ENCODE data around the gene TJP2. TPM values are rescaled to one million over a fixed set of nuclear protein-coding genes. Genes with fewer than 3 reads are reported as not detected.

Gene TJP2
- total RNA-seq, 1 donor from 2014 or later, result 6.0 TPM

DNA sequence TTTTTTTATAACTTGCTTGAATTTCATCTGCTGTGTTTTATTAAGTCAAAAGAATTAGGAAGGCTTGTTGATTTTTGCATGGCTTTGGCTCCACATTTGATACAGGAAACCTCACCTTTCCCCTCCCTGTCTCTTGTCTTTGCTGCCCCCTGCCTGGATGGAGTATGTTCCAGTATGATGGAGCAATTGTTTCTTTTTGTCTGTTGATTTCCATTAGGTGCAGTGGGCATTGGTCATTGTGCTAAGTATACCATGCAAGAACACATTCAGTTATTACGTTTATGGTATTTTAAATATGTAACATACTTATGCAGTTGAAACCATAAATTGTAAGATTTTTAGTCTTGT, 19.6 kb downstream of the TJP2 start:
- no peak overlapping the region for H3K4me3 Mint-ChIP-seq (ENCODE audit: unreplicated experiment)
- H3K4me1 Mint-ChIP-seq (ENCODE audit: low read depth, unreplicated experiment), result no peaks in the 10 kb centered on the region
- no peaks in the 10 kb centered on the region for H3K27me3 Mint-ChIP-seq (ENCODE audit: unreplicated experiment)
- no peak for DNase-seq
- TF ChIP-seq, protein P1, sequence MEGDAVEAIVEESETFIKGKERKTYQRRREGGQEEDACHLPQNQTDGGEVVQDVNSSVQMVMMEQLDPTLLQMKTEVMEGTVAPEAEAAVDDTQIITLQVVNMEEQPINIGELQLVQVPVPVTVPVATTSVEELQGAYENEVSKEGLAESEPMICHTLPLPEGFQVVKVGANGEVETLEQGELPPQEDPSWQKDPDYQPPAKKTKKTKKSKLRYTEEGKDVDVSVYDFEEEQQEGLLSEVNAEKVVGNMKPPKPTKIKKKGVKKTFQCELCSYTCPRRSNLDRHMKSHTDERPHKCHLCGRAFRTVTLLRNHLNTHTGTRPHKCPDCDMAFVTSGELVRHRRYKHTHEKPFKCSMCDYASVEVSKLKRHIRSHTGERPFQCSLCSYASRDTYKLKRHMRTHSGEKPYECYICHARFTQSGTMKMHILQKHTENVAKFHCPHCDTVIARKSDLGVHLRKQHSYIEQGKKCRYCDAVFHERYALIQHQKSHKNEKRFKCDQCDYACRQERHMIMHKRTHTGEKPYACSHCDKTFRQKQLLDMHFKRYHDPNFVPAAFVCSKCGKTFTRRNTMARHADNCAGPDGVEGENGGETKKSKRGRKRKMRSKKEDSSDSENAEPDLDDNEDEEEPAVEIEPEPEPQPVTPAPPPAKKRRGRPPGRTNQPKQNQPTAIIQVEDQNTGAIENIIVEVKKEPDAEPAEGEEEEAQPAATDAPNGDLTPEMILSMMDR (IDR thresholded peaks at IDR 0.05; ENCODE audit: partially characterized antibody, unreplicated experiment), result no peak
- H3K36me3 Mint-ChIP-seq (ENCODE audit: unreplicated experiment), result no peaks in the 10 kb centered on the region
- no peaks in the 10 kb centered on the region for H3K9me3 Mint-ChIP-seq (ENCODE audit: unreplicated experiment)
- H3K27ac Mint-ChIP-seq (ENCODE audit: unreplicated experiment), result no peak overlapping the region

DNA sequence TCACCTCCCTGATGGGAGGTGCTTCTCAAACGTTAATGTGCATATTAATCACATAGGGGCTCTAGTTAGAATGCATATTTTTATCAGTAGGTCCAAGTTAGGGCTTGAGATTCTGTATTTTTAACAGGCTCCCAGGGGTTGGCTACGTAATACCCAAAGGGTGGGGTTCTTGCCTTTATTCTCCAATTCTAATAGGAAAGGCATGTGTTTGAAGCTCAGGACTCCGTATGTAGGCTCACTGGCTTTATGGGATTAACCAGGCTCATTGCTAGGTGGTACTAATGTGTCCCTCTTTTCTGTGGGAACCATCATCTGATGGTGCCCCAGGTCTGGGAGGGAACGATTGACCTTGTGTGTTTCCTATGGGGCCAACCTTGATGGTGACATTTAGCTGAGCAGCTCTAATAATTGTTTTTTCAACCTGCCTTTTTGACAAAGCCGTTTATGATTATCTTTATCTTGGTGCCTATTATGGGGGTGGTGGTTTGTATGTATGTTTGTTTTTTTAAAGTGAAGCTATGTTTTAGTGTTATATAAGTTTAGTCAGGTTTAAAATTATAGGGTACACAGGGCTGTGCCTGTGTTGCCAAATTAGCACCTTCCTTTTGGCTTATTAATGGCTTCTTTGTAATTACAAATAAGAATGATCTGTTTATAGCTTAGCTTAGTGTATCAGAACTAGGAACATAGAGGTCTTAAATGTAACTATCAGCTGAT, 20.8 kb downstream of the TJP2 start:
- Mint-ChIP-seq H3K36me3 (ENCODE audit: unreplicated experiment) (no peaks in the 10 kb centered on the region), H3K27ac (ENCODE audit: unreplicated experiment) (no peak overlapping the region), H3K4me1 (ENCODE audit: low read depth, unreplicated experiment) (no peaks in the 10 kb centered on the region), H3K9me3 (ENCODE audit: unreplicated experiment) (no peaks in the 10 kb centered on the region), H3K4me3 (ENCODE audit: unreplicated experiment) (no peak overlapping the region), H3K27me3 (ENCODE audit: unreplicated experiment) (no peaks in the 10 kb centered on the region)
- no peak for DNase-seq
- TF ChIP-seq, protein P1 (IDR thresholded peaks at IDR 0.05; ENCODE audit: partially characterized antibody, unreplicated experiment), result no peak

DNA sequence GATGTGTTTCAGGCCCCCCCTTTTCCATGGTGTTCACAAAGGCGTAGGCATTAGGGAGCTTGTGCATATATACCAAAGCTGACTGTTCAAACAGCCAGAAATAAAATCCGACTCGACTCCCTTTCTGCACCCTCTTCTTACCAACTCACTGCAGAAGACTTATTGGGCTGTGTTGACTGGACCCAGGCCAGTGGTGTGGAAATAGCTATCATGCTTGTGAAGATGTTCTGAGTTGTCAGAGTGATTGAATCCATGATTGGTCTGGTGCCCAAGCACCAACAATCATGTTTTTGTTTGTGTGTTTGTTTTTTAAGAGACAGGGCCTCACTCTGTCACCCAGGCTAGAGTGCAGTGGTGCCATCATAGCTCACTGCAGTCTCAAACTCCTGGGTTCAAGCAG, 21.6 kb downstream of the TJP2 start:
- TF ChIP-seq, protein P1 (IDR thresholded peaks at IDR 0.05; ENCODE audit: partially characterized antibody, unreplicated experiment), result no peak
- Mint-ChIP-seq H3K27ac (ENCODE audit: unreplicated experiment) (no peak overlapping the region), H3K36me3 (ENCODE audit: unreplicated experiment) (no peaks in the 10 kb centered on the region), H3K9me3 (ENCODE audit: unreplicated experiment) (no peaks in the 10 kb centered on the region), H3K4me1 (ENCODE audit: low read depth, unreplicated experiment) (no peaks in the 10 kb centered on the region), H3K4me3 (ENCODE audit: unreplicated experiment) (no peak overlapping the region), H3K27me3 (ENCODE audit: unreplicated experiment) (peaks cover 3% of the 10 kb centered on the region)
- no peak for DNase-seq

DNA sequence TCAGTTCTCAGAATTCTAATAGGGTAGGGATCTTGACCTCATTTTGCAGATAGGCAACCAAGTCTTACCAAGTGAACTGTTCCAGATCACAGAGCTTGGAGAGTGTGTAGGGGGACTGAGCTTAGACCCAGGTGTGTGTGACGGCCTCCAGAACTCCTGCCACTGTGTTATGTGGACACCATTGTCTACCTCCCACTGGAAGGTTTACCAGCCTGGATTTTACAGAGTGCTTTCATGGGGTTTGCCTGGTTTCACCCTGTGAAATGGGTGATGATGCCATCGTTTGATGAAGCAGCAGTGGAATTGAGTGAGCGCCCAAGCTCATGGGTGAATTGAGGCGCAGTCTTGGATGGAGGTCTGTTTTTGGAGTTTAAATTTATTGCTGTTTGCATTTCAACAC, 23.6 kb downstream of the TJP2 start:
- no peaks in the 10 kb centered on the region for H3K9me3 Mint-ChIP-seq (ENCODE audit: unreplicated experiment)
- no peaks in the 10 kb centered on the region for H3K36me3 Mint-ChIP-seq (ENCODE audit: unreplicated experiment)
- TF ChIP-seq, protein P1 (IDR thresholded peaks at IDR 0.05; ENCODE audit: partially characterized antibody, unreplicated experiment), result no peak
- no peaks in the 10 kb centered on the region for H3K4me1 Mint-ChIP-seq (ENCODE audit: low read depth, unreplicated experiment)
- no peak overlapping the region for H3K4me3 Mint-ChIP-seq (ENCODE audit: unreplicated experiment)
- peaks cover 3% of the 10 kb centered on the region for H3K27me3 Mint-ChIP-seq (ENCODE audit: unreplicated experiment)
- H3K27ac Mint-ChIP-seq (ENCODE audit: unreplicated experiment), result no peak overlapping the region
- no peak for DNase-seq

DNA sequence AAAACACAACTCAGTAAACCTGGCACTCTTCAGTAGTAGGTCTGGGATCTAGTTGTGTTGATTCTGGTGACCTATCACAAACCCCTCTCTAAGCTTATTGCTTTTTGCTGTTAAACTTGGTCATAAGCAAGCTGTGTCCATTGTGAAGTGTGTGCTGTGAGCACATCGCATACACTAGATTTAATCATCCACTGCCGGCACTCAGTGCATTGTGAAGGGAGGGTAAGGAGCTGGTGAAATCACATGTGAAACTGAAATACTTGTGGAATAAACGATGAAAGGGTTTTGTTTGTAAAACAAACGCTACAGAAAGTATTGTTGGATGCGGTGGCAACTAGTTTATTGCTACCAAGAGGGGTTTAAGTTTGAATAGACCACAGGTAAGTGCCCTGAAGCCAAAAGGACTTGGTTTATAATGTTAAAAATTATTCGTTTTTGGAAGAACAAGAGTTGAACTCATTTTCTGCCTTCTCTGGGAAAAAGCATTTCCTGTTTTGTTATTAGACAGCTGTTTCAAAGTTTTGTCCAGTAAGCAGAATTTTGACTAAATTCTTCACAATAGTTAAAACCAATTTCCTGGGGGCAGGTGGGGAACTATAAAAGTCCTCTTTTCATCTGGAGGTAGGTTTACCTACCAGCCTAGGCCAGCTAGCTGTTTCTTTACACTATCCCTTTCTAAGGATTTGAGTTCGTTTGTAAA, 24.6 kb downstream of the TJP2 start:
- no peak for DNase-seq
- TF ChIP-seq, protein P1 (IDR thresholded peaks at IDR 0.05; ENCODE audit: partially characterized antibody, unreplicated experiment), result no peak
- H3K36me3 Mint-ChIP-seq (ENCODE audit: unreplicated experiment), result no peaks in the 10 kb centered on the region
- no peaks in the 10 kb centered on the region for H3K4me1 Mint-ChIP-seq (ENCODE audit: low read depth, unreplicated experiment)
- H3K9me3 Mint-ChIP-seq (ENCODE audit: unreplicated experiment), result no peaks in the 10 kb centered on the region
- H3K4me3 Mint-ChIP-seq (ENCODE audit: unreplicated experiment), result no peak overlapping the region
- H3K27me3 Mint-ChIP-seq (ENCODE audit: unreplicated experiment), result peaks cover 3% of the 10 kb centered on the region
- no peak overlapping the region for H3K27ac Mint-ChIP-seq (ENCODE audit: unreplicated experiment)
